IgD-negative memory B cell (primary cell): ENCODE results near the gene SGK1. TPM values are rescaled to one million over a fixed set of nuclear protein-coding genes. Genes with fewer than 3 reads are reported as not detected.
A peak's percentile ranks its signal among the peaks of the same experiment; 100 is the strongest.
"Not testable (repeated sequence)": the region's sequence is repeated elsewhere in the genome, so short reads cannot be mapped to it uniquely, and the experiment has no call there.

ENCODE experiments used
- H3K27ac Mint-ChIP-seq, 3 donors: one replicate each; pipeline ENCODE4 v1.8.0; 2020 to 2022; ENCODE audit warnings: mild to moderate bottlenecking in 3 of 3, mixed read lengths in 3 of 3, moderate library complexity in 1 of 3
- H3K27me3 Mint-ChIP-seq: one replicate; pipeline ENCODE4 v1.8.0; 2021; ENCODE audit warnings: mixed read lengths
- H3K36me3 Mint-ChIP-seq: one replicate; pipeline ENCODE4 v1.8.0; 2020; ENCODE audit warnings: mild to moderate bottlenecking, mixed read lengths
- H3K4me1 Mint-ChIP-seq, 3 donors: one replicate each; pipeline ENCODE4 v1.8.0; 2020 to 2022; ENCODE audit warnings: mixed read lengths in 3 of 3, mild to moderate bottlenecking in 1 of 3
- H3K4me3 Mint-ChIP-seq, 4 donors: one replicate each; pipeline ENCODE4 v1.8.0; 2020 to 2022; ENCODE audit warnings: mild to moderate bottlenecking in 4 of 4, mixed read lengths in 4 of 4, moderate library complexity in 3 of 4
- H3K9me3 Mint-ChIP-seq, 3 donors: one replicate each; pipeline ENCODE4 v1.8.0; 2020 to 2021; ENCODE audit warnings: mixed read lengths in 3 of 3, mild to moderate bottlenecking in 1 of 3
- polyA plus RNA-seq: library from polyadenylated mRNA; unstranded; fragments of 300-500 nt; fragmentation: Illumina TruSeq; gene quantifications from one replicate; pipeline ENCODE4 v1.2.3, GENCODE V29; 2021

SGK1 gene
- polyA plus RNA-seq, 1 donor from 2014 or later = 4.7 TPM

DNA sequence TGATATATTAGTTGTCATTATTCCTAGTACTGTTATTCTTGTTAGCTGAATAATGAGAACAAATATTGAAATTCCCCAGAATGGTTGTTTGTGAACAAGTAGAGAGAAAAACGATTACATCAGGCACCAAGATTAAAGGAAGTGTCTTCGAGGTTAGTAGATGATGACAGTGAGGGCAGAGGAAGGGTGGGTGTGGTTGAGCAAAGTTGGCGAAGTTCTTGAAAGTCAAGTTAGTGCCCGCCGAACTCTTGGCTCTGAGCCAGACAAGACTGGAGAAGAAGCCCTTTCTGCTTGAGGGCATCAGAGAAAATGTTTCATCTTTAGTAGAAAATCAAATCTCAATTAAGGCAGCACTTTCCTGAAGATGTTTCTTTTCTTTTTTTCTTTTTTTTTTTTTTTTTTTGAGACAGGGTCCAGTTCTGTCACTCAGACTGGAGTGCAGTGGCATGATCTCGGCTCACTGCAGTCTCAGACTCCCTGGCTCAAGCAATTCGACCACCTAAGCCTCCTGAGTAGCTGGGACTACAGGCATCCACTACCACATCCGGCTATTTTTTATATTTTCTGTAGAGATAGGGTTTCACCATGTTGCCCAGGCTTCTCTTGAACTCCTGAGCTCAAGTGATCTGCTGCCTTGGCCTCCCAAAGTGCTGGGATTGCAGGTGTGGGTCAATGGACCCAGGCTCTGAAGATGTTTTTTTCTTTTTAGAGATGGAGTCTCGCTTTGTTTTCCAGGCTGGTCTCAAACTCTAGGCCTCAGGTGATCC is 77.1 kb downstream of the SGK1 start:
- peak overlapping the region; percentile 4 to 39 (median 14) for H3K27ac Mint-ChIP-seq
- H3K27me3 Mint-ChIP-seq = no peaks in the 10 kb centered on the region
- H3K9me3 Mint-ChIP-seq = peaks cover 0 to 2% (median 1%) of the 10 kb centered on the region in 3 donors
- no peak overlapping the region for H3K4me3 Mint-ChIP-seq
- peaks cover 22 to 33% (median 27%) of the 10 kb centered on the region in 3 donors for H3K4me1 Mint-ChIP-seq
- peaks cover 5% of the 10 kb centered on the region for H3K36me3 Mint-ChIP-seq

DNA sequence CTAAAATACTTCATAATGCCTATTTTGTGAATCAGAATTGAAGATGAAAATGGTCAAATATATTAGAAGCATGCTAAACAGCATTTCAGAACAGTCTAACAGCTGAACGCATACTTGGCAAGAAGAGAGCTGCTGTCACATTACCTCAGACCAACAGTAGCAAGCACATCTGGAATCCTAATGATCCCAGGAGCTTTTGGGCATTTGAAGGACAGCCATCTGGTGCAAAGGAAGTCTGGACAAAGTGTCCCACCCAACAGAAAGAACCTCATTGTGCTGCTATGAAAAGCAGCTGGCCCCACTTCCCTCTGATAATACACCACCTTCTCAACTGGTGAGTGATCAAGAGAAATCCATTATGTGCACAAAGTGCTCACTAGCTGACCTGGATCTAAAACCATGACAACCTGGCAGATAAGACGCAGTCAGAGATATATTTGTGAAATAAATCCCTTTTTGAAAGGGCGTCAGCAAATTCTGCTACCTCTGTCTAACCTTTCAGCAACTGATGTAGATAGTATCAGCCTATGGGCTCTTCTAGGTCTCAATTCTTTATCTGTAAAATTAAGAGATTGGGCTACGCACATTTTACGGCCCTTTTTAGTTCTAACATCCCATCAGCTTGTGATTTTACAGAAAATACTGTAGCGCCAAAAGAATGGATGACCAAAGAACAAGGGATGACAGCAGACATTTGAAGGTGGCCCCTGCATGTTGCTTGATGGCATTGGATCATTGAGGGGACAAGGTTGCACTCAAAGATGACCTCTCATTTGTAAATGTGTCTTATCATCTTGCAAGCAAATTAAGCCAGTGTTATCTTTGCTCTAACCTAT is 78.7 kb downstream of the SGK1 start:
- peaks cover 5% of the 10 kb centered on the region for H3K36me3 Mint-ChIP-seq
- peak overlapping the region in 1 of 3 donors; percentile 47 for H3K27ac Mint-ChIP-seq
- no peaks in the 10 kb centered on the region for H3K27me3 Mint-ChIP-seq
- H3K4me3 Mint-ChIP-seq = peak overlapping the region in 1 of 4 donors; percentile 27
- H3K4me1 Mint-ChIP-seq = peaks cover 25 to 35% (median 28%) of the 10 kb centered on the region in 3 donors
- H3K9me3 Mint-ChIP-seq = peaks cover 0 to 2% (median 1%) of the 10 kb centered on the region in 3 donors

DNA sequence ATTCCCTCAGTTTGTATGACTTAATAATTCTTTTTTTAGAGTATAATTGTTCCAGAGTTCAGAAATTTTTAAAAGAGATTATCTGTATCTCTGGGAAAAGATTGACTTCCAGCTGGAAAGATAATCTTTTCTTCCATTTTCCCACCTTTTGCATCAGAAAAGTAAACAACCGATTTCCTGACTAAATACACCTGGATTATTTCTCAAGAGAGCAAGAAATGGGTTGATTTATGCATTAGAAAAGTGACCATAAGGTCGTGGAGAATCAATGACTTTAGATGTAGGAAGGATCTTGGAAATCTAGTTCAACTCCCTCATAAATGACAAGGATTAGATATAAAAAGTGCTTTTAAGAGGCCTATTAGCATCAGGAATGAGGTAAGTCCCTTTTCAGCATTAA is 79.9 kb downstream of the SGK1 start:
- H3K4me1 Mint-ChIP-seq = peaks cover 28 to 35% (median 30%) of the 10 kb centered on the region in 3 donors
- no peaks in the 10 kb centered on the region for H3K27me3 Mint-ChIP-seq
- H3K36me3 Mint-ChIP-seq = peaks cover 5% of the 10 kb centered on the region
- H3K4me3 Mint-ChIP-seq = no peak overlapping the region
- H3K9me3 Mint-ChIP-seq = peaks cover 0 to 3% (median 1%) of the 10 kb centered on the region in 3 donors
- no peak overlapping the region for H3K27ac Mint-ChIP-seq

DNA sequence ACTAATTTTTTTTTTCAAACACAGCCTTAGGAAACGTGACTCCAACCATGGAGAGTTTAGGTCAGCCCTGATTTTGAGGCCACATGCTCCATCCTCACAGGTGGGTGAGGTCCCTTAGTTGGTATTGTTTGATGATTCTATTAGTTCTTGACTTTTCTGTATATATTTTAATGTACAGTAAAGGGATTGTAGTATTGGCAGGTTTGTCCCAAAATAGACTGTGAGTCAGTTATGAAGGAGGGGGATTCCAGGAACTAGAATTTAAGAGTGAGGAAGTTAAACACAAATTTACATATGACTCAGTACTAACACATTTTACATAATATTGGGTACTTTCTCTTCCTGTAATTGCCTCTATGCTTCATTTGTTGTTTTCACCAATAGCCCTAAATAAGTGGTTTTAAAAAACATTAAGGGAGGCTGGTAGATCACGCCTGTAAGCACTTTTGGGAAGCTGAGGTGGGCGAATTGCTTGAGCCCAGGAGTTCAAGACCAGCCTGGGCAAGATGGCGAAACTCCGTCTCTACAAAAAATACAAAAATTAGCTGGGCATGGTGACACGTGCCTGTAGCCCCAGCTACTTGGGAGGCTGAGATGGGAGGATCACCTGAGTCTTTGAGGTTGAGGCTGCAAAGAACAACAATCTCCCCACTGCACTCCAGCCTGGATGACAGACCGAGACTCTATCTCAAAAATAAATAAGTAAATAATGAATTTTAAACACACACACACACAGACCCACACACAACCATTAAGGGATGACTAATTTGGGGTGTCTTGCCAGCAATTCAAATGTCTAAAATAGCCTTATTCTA is 81.8 kb downstream of the SGK1 start:
- peaks cover 2% of the 10 kb centered on the region for H3K36me3 Mint-ChIP-seq
- peaks cover 0 to 1% (median 0%) of the 10 kb centered on the region in 3 donors for H3K9me3 Mint-ChIP-seq
- H3K27me3 Mint-ChIP-seq = no peaks in the 10 kb centered on the region
- H3K27ac Mint-ChIP-seq = peak overlapping the region; percentile 70 to 98 (median 91)
- peaks cover 26 to 33% (median 31%) of the 10 kb centered on the region in 3 donors for H3K4me1 Mint-ChIP-seq
- peak overlapping the region in 3 of 4 donors; percentile 51 to 81 (median 74) for H3K4me3 Mint-ChIP-seq

DNA sequence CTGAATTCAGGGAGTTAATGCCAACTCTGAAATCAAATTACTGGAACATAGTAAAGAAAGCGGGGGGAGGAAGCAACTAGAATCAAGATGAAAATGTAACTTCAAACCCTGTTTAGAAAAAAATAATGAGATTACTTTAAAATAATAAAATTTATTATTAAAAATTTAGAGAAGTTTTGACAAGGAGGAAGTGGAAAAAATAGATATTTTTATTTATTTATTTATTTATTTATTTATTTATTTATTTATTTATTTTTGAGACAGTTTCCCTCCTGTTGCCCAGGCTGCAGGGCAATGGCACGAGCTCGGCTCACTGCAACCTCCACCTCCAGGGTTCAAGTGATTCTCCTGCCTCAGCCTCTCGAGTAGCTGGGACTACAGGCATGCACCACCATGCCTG is 82.6 kb downstream of the SGK1 start:
- peak overlapping the region in 1 of 4 donors; percentile 2 for H3K4me3 Mint-ChIP-seq
- H3K36me3 Mint-ChIP-seq, H3K27me3 Mint-ChIP-seq, H3K9me3 Mint-ChIP-seq: not testable (repeated sequence)
- H3K4me1 Mint-ChIP-seq = peaks cover 25 to 28% (median 26%) of the 10 kb centered on the region in 3 donors
- H3K27ac Mint-ChIP-seq = peak overlapping the region; percentile 70 to 98 (median 91)

DNA sequence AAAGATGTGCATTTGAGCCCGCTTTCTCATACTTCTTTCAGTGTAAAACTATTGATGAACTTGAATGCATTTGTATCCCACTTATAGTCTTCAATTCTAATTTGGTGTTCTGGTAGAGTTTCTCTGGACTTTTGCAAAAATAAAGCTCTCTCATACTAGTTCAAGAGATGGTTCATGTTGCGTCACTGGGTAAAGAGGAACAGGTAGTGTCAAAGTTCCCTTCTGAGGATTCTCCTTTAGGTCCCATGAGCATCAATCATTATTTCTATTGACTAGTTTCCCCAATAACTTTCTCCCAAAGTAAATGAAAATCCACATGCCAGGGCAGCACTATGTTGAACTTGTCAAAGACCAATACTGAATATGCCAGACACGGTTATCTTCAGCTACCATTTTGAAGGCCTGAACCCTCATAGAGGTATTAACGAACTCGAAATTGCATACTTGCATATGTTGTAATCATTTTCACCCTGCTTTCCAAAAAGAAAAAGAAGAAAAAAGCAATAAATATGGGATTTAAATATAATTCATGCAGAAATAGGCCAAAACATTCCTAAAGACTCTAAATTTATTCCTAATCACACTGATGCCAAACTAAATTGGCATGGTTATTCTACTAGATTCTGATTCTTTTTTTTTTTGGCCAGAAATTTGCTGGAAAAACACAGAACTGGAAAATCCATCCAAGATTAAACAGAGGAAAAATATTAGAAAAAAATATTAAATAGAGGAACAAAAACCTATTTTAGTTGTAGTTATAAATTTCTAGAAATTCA is 84.5 kb downstream of the SGK1 start:
- Mint-ChIP-seq H3K27ac (peak overlapping the region in 1 of 3 donors; percentile 59), H3K4me3 (peak overlapping the region in 1 of 4 donors; percentile 3), H3K9me3 (peaks cover 0 to 1% (median 0%) of the 10 kb centered on the region in 3 donors), H3K36me3 (no peaks in the 10 kb centered on the region), H3K27me3 (no peaks in the 10 kb centered on the region), H3K4me1 (peaks cover 27 to 34% (median 27%) of the 10 kb centered on the region in 3 donors)

DNA sequence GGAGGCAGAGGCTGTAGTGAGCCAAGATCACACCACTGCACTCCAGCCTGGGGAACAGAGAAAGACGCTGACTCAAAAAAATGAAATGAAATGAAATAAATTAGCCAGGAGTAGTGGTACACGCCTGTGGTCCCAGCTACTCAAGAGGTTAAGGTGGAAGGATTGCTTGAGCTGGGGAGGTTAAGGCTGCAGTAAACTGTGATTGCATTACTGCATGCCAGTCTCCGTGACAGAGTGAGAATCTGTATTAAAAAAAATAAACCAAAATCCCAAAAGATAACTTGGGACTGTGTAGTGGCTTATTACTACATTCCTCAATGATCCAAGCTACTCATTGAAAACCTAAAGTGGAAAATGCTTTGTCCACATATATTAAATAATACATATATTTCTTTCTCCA is 87.0 kb downstream of the SGK1 start:
- H3K4me3 Mint-ChIP-seq = peak overlapping the region in 1 of 4 donors; percentile 54
- no peaks in the 10 kb centered on the region for H3K27me3 Mint-ChIP-seq
- no peaks in the 10 kb centered on the region for H3K36me3 Mint-ChIP-seq
- H3K27ac Mint-ChIP-seq = no peak overlapping the region
- peaks cover 21 to 26% (median 22%) of the 10 kb centered on the region in 3 donors for H3K4me1 Mint-ChIP-seq
- peaks cover 0 to 1% (median 0%) of the 10 kb centered on the region in 3 donors for H3K9me3 Mint-ChIP-seq

DNA sequence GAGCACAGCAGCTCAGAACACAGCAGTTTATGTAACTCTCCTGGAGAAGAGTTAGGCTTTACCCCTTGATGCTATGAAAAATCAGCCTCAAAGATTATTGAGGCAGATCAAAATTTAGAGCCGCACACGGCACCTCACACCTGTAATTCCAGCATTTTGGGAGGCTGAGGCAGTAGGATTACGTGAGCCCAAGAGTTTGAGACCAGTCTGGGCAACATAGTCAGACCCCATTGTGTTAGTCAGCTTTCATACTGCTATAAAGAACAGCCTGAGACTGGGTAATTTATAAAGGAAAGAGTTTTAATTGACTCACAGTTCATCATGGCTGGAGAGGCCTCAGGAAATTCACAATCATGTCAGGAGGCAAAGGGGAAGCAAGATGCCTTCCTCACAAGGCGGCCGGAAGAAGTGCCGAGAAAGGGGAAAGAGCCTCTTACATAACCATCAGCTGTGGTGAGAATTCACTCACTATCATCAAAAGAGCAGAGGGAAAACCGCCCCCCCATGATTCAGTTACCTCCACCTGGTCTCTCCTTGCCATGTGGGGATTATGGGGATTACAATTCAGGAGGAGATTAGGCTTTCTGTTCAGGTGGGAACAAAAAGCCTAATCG is 87.7 kb downstream of the SGK1 start:
- Mint-ChIP-seq H3K4me3 (peak overlapping the region in 2 of 4 donors; percentile 54 to 58), H3K9me3 (peaks cover 0 to 1% (median 0%) of the 10 kb centered on the region in 3 donors), H3K27me3 (no peaks in the 10 kb centered on the region), H3K27ac (peak overlapping the region in 1 of 3 donors; percentile 39), H3K36me3 (no peaks in the 10 kb centered on the region), H3K4me1 (peaks cover 17 to 23% (median 17%) of the 10 kb centered on the region in 3 donors)

DNA sequence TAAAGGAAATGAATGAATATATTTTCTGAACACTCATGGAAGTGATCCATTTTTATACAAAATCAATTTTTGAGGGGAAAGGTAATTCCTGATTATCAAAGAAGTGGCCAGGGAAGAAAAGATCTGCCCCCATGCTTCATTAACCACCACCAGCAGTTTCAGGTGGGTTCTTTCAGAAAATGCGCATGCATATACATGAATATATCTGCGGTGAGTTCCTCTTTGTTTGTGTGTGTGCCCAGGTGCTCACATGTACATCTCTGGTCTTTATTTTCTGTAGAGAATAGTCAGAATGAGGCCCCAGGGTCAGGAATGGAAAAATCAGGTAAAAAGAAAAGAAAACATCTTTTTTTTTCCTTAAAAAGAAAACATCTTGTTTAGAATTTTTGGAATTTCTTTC is 88.4 kb downstream of the SGK1 start:
- Mint-ChIP-seq H3K4me3 (no peak overlapping the region), H3K27me3 (no peaks in the 10 kb centered on the region), H3K4me1 (peaks cover 12 to 18% (median 13%) of the 10 kb centered on the region in 3 donors), H3K36me3 (no peaks in the 10 kb centered on the region), H3K27ac (no peak overlapping the region), H3K9me3 (peaks cover 0 to 1% (median 0%) of the 10 kb centered on the region in 3 donors)

DNA sequence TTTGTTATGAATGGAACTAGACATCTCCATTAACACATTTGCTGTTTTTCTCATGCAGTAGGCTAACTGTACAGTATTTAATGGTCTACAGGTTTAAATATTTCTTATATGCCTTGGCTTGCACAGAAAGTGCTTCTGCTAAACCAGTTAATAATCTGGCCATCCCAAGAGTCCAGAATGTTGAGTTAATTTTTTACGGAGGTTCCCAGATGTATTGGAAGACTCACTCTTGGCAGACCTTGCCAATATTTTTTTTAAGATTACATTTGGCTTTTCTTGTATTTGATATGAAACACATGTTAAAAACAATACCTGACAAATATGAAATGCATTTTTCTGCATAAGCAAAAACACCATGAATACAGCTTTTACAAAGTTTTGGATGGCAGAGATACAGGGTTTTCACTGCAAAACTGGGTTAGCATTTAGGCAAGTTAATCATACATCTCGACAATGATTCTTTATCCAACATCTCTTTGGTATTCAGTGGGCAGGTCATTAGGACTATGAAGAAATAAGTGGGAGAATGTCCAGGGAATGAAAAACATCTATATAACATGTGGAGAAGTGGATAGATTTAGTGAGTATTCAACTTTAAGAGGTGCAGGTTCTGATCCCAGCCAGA is 94.0 kb downstream of the SGK1 start:
- no peaks in the 10 kb centered on the region for H3K9me3 Mint-ChIP-seq
- H3K4me1 Mint-ChIP-seq = peaks cover 0 to 2% (median 0%) of the 10 kb centered on the region in 3 donors
- H3K27me3 Mint-ChIP-seq = no peaks in the 10 kb centered on the region
- H3K4me3 Mint-ChIP-seq = no peak overlapping the region
- peaks cover 2% of the 10 kb centered on the region for H3K36me3 Mint-ChIP-seq
- no peak overlapping the region for H3K27ac Mint-ChIP-seq

DNA sequence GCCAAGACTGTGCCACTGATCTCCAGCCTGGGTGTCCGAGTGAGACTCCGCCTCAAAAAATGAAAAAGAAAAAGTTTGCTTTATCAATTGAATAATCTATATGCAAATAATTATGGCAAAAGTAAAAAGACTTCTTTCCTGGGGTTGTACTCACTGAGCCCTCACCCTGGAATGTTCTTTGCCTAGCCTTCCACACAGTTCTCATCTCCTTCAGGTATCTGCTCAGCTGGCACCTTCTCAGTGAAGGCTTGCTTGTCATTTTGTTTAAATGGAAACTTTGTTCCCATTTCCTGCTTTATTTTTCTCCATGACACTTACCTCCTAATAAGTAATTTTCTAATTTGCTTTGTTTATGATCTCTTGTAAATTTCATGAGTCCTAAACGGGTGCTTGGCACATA is 96.7 kb downstream of the SGK1 start:
- Mint-ChIP-seq H3K27me3 (no peaks in the 10 kb centered on the region), H3K9me3 (peaks cover 0 to 7% (median 0%) of the 10 kb centered on the region in 3 donors), H3K4me1 (peaks cover 7 to 17% (median 13%) of the 10 kb centered on the region in 3 donors), H3K36me3 (peaks cover 4% of the 10 kb centered on the region), H3K27ac (peak overlapping the region in 1 of 3 donors; percentile 67), H3K4me3 (no peak overlapping the region)

DNA sequence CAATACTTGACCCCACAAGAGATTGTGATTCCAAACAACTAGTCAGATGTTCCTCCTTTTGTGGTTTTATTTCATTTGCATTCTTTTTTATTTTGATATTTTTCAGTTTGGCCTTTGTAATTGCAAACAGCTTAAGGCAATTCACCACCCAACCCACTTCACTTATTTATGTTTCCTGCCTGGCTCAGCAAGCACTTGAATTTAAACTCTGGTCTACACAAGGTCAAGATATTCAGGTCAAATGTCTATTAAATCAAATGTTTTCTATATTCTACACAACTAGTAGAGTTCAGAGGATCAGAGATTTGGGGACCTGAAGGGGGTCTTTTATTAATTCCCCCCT is 100.1 kb downstream of the SGK1 start:
- H3K4me1 Mint-ChIP-seq = peaks cover 15 to 19% (median 19%) of the 10 kb centered on the region in 3 donors
- H3K36me3 Mint-ChIP-seq = peaks cover 4% of the 10 kb centered on the region
- H3K27me3 Mint-ChIP-seq = no peaks in the 10 kb centered on the region
- no peak overlapping the region for H3K4me3 Mint-ChIP-seq
- H3K27ac Mint-ChIP-seq = peak overlapping the region in 1 of 3 donors; percentile 7
- H3K9me3 Mint-ChIP-seq = peaks cover 0 to 7% (median 0%) of the 10 kb centered on the region in 3 donors
